ACC112 (cell line): Measurements from ENCODE around the gene C12orf76.
"Not testable (repeated sequence)": the region's sequence is repeated elsewhere in the genome, so short reads cannot be mapped to it uniquely, and the experiment has no call there.

Experiments used
- H2AFZ ChIP-seq: fragments of 200-600 bp; sonication (generic); one replicate; pipeline ENCODE4 v1.6.0; 2017; ENCODE audit warnings: antibody characterized with exemption, low read length; ENCODE audit not compliant: unreplicated experiment
- H3K27ac ChIP-seq: fragments of 200-600 bp; sonication (generic); 2 replicates; pipeline ENCODE4 v1.5.1; 2014; ENCODE audit warnings: low read depth, mild to moderate bottlenecking, antibody characterized with exemption, low read length, moderate library complexity
- H3K27me3 ChIP-seq: fragments of 200-600 bp; sonication (generic); 2 replicates; pipeline ENCODE4 v1.6.1; 2014; ENCODE audit warnings: mild to moderate bottlenecking, antibody characterized with exemption, low read length, moderate library complexity, mixed read lengths; ENCODE audit not compliant: insufficient read depth
- H3K36me3 ChIP-seq: fragments of 200-600 bp; sonication (generic); 2 replicates; pipeline ENCODE4 v1.6.1; 2016; ENCODE audit warnings: mild to moderate bottlenecking, antibody characterized with exemption, low read length, moderate library complexity, mixed read lengths; ENCODE audit not compliant: insufficient read depth
- H3K4me1 ChIP-seq: fragments of 200-600 bp; sonication (generic); one replicate; pipeline ENCODE4 v1.6.1; 2016; ENCODE audit warnings: low read length, mixed read lengths; ENCODE audit not compliant: insufficient read depth, unreplicated experiment, control insufficient read depth
- H3K4me3 ChIP-seq: fragments of 200-600 bp; sonication (generic); 2 replicates; pipeline ENCODE4 v1.5.1; 2014; ENCODE audit warnings: mild to moderate bottlenecking, low read depth, low read length
- H3K79me2 ChIP-seq: fragments of 200-600 bp; sonication (generic); one replicate; pipeline ENCODE4 v1.6.0; 2016; ENCODE audit warnings: low read length; ENCODE audit not compliant: control insufficient read depth, unreplicated experiment, insufficient read depth

The C12orf76 gene

GRCh38 chr12:110062241-110062640, 13.9 kb upstream of the C12orf76 start:
- Histone ChIP-seq H3K27ac (no peak overlapping the region), H3K36me3 (no peaks in the 10 kb centered on the region)

GRCh38 chr12:110059651-110060000, 11.3 kb upstream of the C12orf76 start:
- Histone ChIP-seq H3K4me1 (peaks cover 23% of the 10 kb centered on the region), H3K4me3 (no peak overlapping the region), H3K27me3 (no peaks in the 10 kb centered on the region), H2AFZ (no peak overlapping the region), H3K27ac (no peak overlapping the region), H3K36me3 (no peaks in the 10 kb centered on the region), H3K79me2 (no peaks in the 10 kb centered on the region)

More at GRCh38 chr12:110062241-110062640, 13.9 kb upstream of the C12orf76 start:
- no peak overlapping the region for H3K4me3 ChIP-seq
- no peaks in the 10 kb centered on the region for H3K79me2 ChIP-seq
- peaks cover 8% of the 10 kb centered on the region for H3K4me1 ChIP-seq
- no peak overlapping the region for H2AFZ ChIP-seq
- H3K27me3 ChIP-seq: no peaks in the 10 kb centered on the region

- Histone ChIP-seq H3K27me3 (no peaks in the 10 kb centered on the region), H3K4me1 (peaks cover 23% of the 10 kb centered on the region), H2AFZ (no peak overlapping the region), H3K27ac (no peak overlapping the region), H3K36me3 (no peaks in the 10 kb centered on the region), H3K4me3 (no peak overlapping the region), H3K79me2 (no peaks in the 10 kb centered on the region)
Observed at GRCh38 chr12:110058875-110059615, 10.7 kb upstream of the C12orf76 start.

- not testable (repeated sequence) for H3K27me3 ChIP-seq, H3K4me3 ChIP-seq, H3K79me2 ChIP-seq, H3K36me3 ChIP-seq, H2AFZ ChIP-seq
- H3K4me1 ChIP-seq: peaks cover 23% of the 10 kb centered on the region
- H3K27ac ChIP-seq: peak overlapping the region; percentile 71
Observed at GRCh38 chr12:110056643-110057042, 8.3 kb upstream of the C12orf76 start.

GRCh38 chr12:110055375-110056352, 7.3 kb upstream of the C12orf76 start:
- Histone ChIP-seq H3K27ac (peak overlapping the region; percentile 71), H3K4me1 (peaks cover 23% of the 10 kb centered on the region)
- H2AFZ ChIP-seq, H3K4me3 ChIP-seq, H3K36me3 ChIP-seq, H3K27me3 ChIP-seq, H3K79me2 ChIP-seq: not testable (repeated sequence)

- Histone ChIP-seq H3K27me3 (no peaks in the 10 kb centered on the region), H3K27ac (no peak overlapping the region), H2AFZ (no peak overlapping the region), H3K79me2 (peaks cover 19% of the 10 kb centered on the region), H3K4me3 (no peak overlapping the region), H3K4me1 (peaks cover 23% of the 10 kb centered on the region), H3K36me3 (no peaks in the 10 kb centered on the region)
Observed at GRCh38 chr12:110050927-110051326, 2.6 kb upstream of the C12orf76 start.

- not testable (repeated sequence) for H3K27ac ChIP-seq, H3K4me3 ChIP-seq, H2AFZ ChIP-seq, H3K36me3 ChIP-seq, H3K27me3 ChIP-seq
- H3K4me1 ChIP-seq: peaks cover 14% of the 10 kb centered on the region
- H3K79me2 ChIP-seq: peaks cover 24% of the 10 kb centered on the region
Observed at GRCh38 chr12:110049666-110050065, 1.3 kb upstream of the C12orf76 start.

GRCh38 chr12:110049034-110049433, 712 bp upstream of the C12orf76 start:
- not testable (repeated sequence) for H3K27me3 ChIP-seq, H3K36me3 ChIP-seq
- H3K27ac ChIP-seq: peak overlapping the region; percentile 47
- peak overlapping the region; percentile 93 for H2AFZ ChIP-seq
- H3K79me2 ChIP-seq: peaks cover 24% of the 10 kb centered on the region
- peaks cover 13% of the 10 kb centered on the region for H3K4me1 ChIP-seq
- peak overlapping the region; percentile 83 for H3K4me3 ChIP-seq

- Histone ChIP-seq H3K27ac (no peak overlapping the region), H2AFZ (no peak overlapping the region), H3K4me1 (peaks cover 16% of the 10 kb centered on the region), H3K4me3 (peak overlapping the region; percentile 83), H3K27me3 (no peaks in the 10 kb centered on the region), H3K79me2 (peaks cover 24% of the 10 kb centered on the region), H3K36me3 (no peaks in the 10 kb centered on the region)
Observed at GRCh38 chr12:110047297-110047940, 903 bp downstream of the C12orf76 start.

- Histone ChIP-seq H3K4me1 (peaks cover 16% of the 10 kb centered on the region), H3K27ac (no peak overlapping the region), H2AFZ (no peak overlapping the region), H3K36me3 (no peaks in the 10 kb centered on the region), H3K27me3 (no peaks in the 10 kb centered on the region), H3K79me2 (peaks cover 24% of the 10 kb centered on the region), H3K4me3 (peak overlapping the region; percentile 83)
Observed at GRCh38 chr12:110046451-110047187, 1.7 kb downstream of the C12orf76 start.
